GM19035 (cell line): ENCODE results near the gene EVC2.

Source experiments
- ATAC-seq: cut with Tn5 transposase; IDR thresholded peaks from one replicate; pipeline ENCODE4 v1.9.1; 2021; ENCODE audit not compliant: unreplicated experiment

Gene EVC2, protein sequence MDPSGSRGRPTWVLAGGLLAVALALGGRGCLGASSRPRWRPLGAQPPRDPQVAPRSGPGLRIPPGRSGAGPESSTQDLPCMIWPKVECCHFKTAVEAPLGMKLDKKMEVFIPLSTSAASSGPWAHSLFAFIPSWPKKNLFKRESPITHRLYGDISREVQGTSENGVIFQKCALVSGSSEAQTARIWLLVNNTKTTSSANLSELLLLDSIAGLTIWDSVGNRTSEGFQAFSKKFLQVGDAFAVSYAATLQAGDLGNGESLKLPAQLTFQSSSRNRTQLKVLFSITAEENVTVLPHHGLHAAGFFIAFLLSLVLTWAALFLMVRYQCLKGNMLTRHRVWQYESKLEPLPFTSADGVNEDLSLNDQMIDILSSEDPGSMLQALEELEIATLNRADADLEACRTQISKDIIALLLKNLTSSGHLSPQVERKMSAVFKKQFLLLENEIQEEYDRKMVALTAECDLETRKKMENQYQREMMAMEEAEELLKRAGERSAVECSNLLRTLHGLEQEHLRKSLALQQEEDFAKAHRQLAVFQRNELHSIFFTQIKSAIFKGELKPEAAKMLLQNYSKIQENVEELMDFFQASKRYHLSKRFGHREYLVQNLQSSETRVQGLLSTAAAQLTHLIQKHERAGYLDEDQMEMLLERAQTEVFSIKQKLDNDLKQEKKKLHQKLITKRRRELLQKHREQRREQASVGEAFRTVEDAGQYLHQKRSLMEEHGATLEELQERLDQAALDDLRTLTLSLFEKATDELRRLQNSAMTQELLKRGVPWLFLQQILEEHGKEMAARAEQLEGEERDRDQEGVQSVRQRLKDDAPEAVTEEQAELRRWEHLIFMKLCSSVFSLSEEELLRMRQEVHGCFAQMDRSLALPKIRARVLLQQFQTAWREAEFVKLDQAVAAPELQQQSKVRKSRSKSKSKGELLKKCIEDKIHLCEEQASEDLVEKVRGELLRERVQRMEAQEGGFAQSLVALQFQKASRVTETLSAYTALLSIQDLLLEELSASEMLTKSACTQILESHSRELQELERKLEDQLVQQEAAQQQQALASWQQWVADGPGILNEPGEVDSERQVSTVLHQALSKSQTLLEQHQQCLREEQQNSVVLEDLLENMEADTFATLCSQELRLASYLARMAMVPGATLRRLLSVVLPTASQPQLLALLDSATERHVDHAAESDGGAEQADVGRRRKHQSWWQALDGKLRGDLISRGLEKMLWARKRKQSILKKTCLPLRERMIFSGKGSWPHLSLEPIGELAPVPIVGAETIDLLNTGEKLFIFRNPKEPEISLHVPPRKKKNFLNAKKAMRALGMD

DNA sequence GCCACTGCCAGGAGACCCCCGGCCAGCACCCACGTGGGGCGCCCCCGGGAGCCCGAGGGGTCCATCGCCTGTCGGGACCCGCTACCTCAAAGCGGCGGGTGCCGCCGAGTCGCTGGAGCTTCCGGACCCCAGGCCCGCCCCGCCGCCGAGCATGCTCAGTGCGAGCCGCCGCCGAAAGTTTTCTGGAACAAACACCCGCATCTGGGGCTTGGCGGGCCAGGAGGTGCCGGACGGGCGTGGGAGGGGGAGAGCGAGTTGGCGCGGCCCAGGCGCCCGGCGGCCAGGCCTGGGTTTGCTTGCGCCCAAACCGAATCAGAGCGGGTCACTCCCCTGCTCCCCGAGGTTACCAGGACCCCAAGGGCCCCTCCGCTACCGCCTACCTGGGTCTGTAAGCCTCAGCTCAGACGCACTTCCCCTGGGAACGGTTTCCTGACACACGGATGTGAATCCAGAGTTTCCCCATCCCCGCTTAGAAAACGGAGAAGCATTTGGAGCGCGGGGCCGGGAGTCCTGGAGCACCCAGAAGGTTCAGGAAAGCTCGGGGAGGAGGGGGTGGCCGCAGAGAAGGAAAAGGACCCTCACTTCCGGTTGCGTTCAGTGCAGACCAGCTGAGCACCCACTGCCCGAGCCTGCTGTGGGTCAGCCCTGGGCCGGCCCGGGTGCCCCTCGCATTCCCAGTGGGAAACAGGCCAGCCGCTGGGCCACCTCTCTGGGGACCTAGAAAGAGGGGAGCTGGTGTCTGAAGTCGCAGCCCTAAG lies at the start of gene EVC2:
EVC2 (minus strand) TSS at position 111 of the 758 bp plus-strand sequence; CDS start at position 65, 46 bp downstream.
- ATAC-seq = peak; percentile 28

DNA sequence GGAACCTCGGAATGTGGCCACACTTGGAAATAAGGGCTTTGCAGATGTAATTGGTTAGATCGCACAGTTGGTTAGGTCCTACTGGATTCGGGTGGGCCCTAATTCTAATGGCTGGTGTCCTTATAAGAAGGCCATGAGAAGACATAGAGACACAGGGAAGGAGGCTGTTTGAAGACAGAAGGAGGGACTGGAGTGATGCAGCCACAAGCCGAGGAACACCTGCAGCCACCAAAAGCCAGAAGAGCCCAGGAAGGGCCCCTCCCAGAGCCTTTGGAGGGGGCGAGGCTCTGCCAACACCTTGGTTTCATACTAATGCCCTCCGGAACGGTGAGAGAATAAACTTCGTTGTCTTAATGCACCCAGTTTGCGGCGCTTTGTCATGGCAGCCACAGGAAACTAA lies 49.6 kb upstream of the EVC2 start:
- ATAC-seq = no peak

DNA sequence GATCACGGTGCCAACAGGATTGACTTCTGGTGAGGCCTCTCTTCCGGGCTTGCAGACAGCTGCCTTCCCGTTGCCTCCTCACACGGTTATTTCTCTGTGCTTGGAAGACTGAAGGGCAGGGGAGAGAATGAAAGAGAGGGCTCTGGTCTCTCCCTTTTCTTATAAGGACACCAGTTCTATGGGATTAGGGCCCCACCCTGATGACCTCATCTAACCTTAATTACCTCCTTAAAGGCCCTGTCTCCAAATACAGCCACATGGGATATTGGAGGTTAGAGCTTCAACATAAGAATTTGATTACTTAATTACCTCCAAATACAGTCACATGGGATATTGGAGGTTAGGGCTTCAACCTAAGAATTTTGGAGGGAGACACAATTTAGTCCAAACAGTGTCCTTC lies 49.2 kb upstream of the EVC2 start:
- no peak for ATAC-seq

DNA sequence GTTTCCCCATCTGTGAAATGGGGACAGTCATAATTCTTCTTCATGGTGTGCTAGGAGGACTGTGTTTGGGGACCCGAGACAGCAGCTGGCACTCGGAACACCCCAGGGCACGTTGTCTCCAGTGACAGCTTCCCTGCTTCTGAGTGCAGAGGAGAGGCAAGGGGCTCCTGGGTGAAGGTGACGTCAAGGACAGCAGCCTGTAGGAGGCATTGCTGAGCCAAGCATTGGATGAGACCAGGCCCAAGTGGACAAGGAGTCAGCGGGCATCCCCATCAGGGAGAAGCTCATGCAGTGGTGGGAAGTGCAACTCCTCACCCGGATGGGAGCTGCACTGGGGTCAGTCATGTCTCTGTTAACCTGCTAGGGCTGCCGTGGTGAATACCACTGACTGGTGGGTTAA lies 48.7 kb upstream of the EVC2 start:
- no peak for ATAC-seq

DNA sequence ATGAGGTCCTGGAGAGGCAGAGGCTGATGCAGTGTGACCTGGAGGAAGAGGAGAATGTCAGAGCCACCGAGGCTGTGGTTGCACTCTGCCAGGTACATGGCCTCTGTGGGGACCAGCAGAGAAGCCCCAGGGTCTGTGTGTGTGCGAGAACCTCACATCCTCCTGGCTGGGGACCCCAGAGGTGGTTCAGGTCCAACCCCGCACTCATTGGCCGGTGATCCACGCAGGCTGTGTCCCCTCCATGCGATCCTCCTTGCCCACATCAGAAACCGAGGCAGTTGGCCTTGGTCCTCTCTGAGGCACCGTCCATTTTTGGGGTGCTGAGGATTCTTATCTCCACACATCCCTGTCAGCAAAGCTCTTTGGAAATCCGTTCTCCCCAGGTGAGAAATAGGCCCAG lies 47.9 kb upstream of the EVC2 start:
- no peak for ATAC-seq

DNA sequence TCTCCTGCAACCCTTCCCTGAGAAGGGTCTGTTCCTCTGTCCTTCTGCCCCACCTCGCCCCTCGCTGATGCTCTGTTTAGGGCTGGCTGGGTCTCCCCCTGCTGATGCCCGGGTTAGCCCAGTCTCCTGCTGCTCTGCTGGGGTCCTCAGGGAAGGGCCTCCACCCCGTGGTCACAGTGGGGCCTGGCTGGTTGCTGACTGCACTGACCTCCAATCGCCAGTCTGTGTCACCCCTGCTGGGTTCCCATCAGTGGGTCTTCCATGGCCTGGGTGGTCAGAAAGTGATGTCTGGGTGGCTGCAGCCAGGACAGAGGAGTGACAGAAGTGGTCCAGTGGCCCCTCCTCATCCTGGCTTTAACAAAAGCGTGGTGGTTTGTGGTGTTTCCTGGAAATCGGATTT lies 47.3 kb upstream of the EVC2 start:
- no peak for ATAC-seq

DNA sequence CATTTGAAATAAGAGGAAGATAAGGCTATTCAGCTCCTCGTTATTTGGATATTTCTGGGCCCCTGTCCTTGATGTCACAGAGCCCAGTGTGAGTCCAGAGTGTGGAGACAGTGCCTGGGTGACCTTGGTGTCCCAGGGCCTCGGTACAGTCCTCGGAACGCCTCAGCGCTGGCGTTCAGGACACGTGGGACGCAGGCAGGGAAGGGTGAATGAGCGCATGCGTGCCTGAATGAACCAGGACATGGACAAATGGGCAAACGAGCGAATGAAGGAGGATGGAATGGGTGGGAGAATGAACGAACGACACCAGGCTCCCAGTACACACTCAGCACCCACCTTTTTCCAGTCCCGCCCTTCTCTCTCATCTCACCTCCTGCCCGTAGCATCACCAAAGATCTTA lies 46.8 kb upstream of the EVC2 start:
- ATAC-seq = no peak

DNA sequence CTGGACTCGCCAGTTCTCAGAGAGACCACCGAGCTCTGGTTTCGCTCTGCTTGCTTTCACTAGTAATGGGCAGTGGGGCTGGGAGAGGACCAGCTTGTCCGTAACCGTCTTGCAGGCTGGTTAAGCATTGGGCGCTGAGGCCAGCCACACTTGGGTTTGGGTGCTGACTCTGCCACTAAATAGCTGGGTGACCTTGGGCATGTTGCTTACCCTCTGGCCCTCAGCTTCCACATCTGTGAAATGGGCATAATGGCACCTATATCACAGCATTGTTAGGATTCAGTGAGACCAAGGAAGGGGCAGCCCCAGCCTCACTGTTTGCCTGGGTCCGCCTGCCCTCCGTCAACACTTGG lies 46.1 kb upstream of the EVC2 start:
- ATAC-seq = no peak

DNA sequence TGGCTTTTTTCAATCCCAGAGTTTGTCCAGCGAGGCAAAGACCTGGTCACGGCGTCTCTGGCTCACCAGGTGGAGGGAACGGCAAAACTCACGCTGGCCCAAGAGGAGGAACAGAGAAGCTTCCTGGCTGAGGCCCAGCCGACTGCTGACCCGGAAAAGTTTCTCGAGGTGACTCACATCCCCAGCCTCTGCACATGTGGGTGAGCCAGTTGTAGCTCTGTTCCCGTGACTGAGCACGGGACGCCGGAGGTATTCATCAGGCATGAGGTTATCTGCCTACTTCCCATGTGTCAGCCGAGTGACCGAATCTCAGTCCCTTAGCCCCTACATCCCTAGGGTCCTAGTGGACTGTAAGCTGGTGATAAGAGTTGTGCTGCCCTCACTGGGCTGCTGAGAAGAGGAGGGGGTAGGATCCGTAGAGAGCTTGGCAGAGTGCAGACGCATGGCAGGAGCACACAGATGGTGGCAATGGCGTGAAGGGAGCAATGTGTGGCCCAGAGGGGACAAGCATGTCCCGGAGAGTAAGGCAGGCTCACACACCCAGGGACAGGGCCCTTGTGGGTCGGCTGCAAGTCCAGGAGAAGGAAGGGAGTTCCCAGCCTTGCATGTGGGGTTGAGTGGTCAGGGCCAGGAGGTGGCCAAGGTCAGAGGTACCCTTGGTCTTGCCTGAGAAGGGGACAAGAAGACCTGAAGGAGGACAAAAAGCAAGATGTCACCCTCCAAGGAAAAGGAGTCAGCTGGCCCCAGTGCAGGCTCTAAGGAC lies 45.6 kb upstream of the EVC2 start:
- no peak for ATAC-seq

DNA sequence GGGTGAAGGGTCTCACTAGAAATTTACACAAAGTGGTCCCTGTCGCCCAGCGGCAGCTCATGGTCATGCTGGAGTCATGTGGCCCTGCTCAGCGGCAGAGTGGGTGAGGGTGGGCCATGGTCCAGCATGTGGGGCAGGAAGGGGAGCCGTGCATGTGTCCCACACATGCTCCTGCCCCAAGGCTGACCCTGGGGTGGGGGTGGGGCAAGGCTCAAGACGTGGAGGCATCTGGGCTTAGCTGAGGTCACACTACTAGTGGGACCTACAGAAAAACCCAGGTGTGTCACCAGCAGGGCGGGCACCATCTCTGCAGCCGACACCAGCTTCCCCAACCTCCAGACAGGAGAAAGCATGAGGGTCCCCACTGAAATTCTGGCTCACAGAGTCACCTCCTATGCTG lies 45.0 kb upstream of the EVC2 start:
- ATAC-seq = no peak

DNA sequence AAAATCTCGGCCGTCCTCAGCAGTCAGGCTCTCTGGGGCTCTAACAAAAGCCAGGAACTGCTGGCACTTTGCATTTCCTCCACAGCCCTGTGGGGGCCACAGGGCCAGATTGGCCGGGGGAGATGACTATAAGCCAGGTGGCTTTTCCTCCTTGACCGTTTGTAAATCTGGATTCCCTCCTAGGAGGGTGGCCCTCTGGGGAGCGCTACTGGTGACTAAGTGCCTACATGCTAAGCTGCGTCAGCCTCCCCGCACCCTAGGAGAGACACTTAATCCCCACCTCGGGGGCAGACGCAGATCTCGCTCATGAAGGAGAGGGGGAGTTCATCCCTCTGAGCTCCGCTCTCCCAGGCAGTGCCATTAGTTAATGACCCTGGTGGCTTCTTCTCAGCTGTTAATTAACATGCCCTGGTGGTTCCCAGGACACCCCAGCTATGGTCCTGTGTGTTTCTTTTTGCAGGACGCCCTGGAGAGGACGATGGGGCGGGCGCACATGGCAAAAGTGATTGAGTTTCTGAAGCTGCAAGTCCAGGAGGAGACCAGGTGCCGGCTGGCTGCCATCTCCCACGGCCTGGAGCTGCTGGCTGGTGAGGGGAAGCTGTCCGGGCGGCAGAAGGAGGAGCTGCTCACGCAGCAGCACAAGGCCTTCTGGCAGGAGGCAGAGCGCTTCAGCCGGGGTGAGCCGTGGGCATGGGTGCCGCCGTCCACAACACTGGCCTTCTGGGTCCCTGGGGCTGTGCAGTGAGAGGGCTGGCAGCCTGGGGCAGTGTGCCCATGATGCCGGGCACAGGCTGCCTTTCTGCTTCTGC lies 44.2 kb upstream of the EVC2 start:
- ATAC-seq = no peak

DNA sequence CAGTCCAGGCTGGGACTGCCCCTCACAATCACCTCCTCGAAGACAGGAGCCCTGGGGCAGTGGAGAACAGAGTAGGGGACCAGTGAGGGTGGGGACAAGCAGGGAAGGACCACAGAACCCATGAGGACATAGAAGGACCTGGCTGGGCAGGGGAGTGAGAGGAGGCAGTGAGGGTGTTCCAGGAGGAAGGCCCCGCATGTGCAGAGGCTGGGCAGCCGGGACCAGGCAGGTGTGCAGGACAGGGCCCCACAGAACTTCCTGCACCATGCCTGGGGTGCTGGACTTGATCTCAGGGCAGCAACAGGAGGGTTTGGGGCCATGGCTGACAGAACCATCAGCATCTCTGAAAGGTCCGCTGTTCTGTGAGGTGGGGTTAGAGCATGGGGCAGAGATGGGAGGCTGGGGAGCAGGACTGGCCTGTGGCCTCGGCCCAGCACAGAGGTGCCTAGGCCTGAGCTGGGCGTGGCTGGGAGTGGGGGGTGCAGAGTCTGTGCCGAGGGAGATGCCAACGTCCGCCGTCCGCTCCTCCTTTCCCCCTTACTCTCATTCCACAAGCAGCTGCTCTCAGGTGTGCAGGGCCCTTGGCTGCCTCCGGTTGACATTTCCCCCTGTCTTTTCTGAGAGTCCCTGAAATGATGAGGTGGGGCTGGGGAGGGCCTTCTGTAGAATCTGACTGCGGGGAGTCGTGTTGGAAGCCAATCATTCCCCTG lies 43.5 kb upstream of the EVC2 start:
- ATAC-seq = no peak

DNA sequence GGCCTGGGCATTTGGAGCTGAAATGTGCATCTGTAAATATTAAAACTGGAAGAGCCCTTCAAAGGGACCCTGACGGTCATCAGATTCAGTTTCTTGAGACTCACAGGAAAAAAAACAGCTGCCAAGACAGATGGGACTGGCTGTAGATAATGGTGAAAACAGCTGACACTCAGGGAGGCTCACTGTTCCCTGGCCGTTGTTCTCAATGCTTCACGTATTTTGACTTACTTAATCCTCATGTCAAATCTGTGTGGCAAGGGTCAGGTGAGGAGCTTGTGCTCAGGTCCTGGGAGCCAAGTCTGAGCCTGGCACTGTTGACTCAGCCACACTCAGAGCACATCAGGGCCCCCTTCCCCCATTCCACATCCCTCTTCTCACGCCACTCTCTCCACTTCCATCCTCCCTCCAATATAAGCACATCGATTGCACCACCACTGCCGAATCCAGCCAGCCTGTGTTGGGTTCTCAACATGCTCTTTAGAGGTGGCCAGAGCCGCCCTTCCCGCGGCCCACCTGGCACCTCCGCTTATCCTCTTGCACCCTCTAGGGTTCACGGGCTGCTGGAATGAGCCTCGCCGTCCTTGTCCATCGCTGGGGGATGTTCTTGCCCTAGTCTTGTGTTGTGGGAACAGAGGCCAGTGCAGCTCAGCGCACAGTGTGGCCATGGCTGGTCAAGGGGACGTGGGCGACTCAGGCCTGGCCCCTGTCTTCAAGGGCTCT lies 42.7 kb upstream of the EVC2 start:
- ATAC-seq = no peak

DNA sequence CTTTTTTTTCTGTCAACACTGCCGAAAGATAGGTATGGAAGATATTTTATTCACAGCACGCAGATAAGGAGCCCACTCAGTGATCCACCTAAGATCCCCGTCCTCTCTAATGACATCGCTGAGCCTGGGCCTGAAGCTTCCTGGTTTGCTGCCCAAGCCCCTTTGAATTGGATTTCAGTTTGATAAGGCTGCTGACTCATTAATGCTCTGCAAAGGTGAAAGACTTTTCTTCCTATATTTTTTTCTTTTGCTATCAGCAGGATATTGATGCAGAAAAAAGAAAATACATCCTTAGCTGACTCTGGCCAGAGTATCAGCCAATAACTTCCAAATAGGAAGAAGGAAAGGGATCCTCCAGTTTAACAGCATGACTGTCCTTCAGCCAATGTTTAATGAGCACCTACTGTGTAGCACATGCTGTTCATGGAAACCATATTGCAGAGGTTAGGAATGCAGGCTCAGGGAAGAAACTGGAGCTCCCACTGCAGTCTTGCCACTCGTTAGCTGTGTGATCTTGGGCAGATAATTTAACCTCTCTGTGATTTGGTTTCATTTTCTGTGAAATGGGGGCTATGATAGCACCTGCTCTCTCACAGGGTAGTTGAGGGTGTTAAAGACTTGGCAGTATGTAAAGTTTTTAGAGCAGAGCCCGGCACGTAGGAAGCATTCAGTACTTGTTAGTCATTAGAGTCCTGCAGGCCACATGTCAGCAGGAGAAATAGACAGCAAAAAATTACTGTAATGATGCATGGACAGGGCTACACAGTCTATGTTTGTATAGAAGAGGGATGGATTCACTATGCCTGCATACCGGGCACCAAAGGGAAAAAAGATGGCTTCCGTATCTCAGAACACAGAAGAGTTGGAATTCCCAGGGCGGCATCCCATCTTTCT lies 41.9 kb upstream of the EVC2 start:
- no peak for ATAC-seq

DNA sequence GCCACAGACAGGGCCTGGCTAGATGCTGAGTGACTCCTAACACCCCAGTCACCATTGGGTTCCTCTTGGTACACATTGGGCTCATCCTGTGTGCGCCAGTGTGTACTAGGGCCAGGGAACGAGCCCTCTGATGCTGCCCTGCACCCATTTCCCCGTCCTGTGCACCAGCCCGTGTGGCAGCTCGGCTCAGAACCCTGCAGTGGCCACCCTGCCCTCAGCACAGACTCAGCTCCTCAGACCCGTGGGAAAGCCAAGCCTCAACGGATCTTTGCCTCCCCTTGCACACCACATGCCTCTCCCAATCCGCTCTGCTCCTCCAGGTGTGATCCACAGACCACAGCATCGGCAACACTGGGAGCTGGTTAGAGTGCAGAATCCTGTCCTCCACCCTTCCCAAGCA lies 41.2 kb upstream of the EVC2 start:
- no peak for ATAC-seq

DNA sequence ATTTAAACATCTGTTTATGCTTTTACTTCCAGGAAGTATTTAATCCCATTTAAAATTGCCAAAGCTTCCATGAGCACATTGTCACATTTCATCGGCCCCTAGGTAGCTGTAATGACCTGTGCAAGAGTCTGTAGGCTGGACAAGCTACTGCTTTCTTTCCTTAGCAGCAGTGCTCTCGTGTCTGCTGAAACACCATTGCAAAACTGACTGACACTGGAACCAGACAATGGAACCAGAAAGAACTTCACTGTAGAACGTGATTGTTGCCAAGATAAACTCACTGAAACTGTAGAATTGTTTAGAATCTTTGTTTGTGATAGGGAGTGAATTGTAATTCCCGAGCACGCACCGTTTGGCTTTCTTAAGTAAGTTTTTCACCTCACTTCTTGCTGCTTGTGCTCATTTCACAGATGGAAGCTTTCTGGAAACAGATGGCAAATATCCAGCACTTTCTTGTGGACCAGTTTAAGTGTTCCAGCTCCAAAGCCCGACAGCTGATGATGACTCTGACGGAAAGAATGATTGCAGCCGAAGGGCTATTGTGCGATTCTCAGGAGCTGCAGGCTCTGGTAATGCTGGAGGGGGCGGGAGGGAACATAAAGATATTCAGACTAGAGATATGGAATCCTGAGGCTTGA lies 39.5 kb upstream of the EVC2 start:
- no peak for ATAC-seq
